ENCODE results near the gene PLIN3.
"Not testable (repeated sequence)": the region's sequence is repeated elsewhere in the genome, so short reads cannot be mapped to it uniquely, and the experiment has no call there.

PLIN3 gene

DNA sequence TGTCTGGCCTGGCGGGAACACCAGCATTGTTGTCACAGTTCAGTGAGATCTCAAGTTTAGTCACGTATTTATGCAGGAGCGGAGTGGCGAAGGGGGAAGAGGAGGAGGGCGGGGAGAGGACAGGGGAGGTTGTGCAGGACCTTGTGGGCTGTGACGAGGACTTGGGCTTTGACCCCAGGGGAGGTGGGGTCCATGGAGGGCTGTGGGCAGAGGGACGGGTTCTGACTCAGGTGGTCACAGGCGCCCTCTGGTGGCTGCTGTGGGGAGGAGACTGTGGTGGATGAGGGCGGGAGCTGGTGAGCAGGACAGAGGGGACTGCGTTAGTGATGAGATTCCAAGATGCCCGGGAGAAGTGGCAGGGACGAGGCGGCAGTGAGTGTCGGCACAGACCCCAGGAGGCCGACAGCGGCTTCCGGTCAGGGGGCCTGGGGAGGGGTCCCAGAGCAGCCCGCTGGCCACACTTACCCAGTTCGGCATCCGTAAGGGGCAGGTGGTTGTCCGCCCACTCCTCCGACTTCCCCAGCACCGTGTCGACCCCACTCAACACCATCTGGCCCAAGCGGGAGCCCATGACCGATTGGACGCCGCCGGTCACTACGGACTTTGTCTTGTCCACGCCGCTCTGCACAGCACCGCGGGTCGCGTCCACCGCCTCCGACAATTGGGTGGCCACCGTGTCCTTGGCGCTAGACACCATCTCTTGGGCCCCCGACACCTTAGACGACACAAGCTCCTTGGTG, 15.7 kb downstream of the PLIN3 start:
- TF ChIP-seq NFRKB (IDR thresholded peaks at IDR 0.05) = no peak
- TF ChIP-seq HDGF (IDR thresholded peaks at IDR 0.05; ENCODE audit: borderline replicate concordance) = no peak
- TF ChIP-seq ARNT (IDR thresholded peaks at IDR 0.05) = no peak
- ChIA-PET CTCF (interaction anchor here (0.6 to 2.6 kb wide), 9 partner anchors 10 to 123 kb away, joined by 3 to 34 read pairs (median 3); partner anchors contain the start of gene PLIN3), POLR2A (interaction anchor here (1.0 kb wide), 1 partner anchor 42 kb away, joined by 3 read pairs; no protein-coding TSS in a partner anchor)
- peak; percentile 78 for DNase-seq (ENCODE audit: extremely low spot score)

DNA sequence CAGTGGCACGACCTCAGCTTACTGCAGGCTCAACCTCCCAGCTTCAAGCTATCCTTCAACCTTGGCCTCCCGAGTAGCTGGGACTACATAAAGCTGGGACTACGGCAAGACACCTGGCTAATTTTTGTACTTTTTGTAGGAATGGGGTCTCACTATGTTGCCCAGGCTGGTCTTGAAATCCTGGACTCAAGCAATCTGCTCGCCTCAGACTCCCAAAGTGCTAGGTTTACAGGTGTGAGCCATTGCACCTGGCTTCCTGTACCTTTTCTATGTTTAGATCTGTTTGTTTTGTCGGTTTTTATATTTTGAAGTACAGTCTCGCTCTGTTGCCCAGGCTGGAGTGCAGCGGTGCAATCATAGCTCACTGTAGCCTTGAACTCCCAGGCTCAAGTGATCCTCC, 18.4 kb downstream of the PLIN3 start:
- DNase-seq (ENCODE audit: extremely low spot score) = no peak
- ChIA-PET CTCF (no interaction called here), POLR2A (no interaction called here)
- no peak for TF ChIP-seq FOXM1 (IDR thresholded peaks at IDR 0.05; ENCODE audit: borderline replicate concordance)
- TF ChIP-seq ZNF384 (IDR thresholded peaks at IDR 0.05) = no peak
- no peak for TF ChIP-seq NFRKB (IDR thresholded peaks at IDR 0.05)
- TF ChIP-seq L3MBTL2 (conservative IDR thresholded peaks at IDR 0.05) = no peak
- TF ChIP-seq LEF1 (IDR thresholded peaks at IDR 0.05; ENCODE audit: borderline replicate concordance) = no peak
- no peak for TF ChIP-seq HDGF (IDR thresholded peaks at IDR 0.05; ENCODE audit: borderline replicate concordance)
- TF ChIP-seq FOXA1 (IDR thresholded peaks at IDR 0.05) = no peak
- TF ChIP-seq SUZ12 (IDR thresholded peaks at IDR 0.05) = no peak
- TF ChIP-seq SP1 (IDR thresholded peaks at IDR 0.05) = no peak
- no peak for TF ChIP-seq ELF4 (IDR thresholded peaks at IDR 0.05)
- TF ChIP-seq, protein P1, sequence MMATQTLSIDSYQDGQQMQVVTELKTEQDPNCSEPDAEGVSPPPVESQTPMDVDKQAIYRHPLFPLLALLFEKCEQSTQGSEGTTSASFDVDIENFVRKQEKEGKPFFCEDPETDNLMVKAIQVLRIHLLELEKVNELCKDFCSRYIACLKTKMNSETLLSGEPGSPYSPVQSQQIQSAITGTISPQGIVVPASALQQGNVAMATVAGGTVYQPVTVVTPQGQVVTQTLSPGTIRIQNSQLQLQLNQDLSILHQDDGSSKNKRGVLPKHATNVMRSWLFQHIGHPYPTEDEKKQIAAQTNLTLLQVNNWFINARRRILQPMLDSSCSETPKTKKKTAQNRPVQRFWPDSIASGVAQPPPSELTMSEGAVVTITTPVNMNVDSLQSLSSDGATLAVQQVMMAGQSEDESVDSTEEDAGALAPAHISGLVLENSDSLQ (IDR thresholded peaks at IDR 0.05) = no peak
- no peak for TF ChIP-seq CTBP1 (IDR thresholded peaks at IDR 0.05; ENCODE audit: borderline replicate concordance)
- TF ChIP-seq TARDBP (IDR thresholded peaks at IDR 0.05) = no peak

DNA sequence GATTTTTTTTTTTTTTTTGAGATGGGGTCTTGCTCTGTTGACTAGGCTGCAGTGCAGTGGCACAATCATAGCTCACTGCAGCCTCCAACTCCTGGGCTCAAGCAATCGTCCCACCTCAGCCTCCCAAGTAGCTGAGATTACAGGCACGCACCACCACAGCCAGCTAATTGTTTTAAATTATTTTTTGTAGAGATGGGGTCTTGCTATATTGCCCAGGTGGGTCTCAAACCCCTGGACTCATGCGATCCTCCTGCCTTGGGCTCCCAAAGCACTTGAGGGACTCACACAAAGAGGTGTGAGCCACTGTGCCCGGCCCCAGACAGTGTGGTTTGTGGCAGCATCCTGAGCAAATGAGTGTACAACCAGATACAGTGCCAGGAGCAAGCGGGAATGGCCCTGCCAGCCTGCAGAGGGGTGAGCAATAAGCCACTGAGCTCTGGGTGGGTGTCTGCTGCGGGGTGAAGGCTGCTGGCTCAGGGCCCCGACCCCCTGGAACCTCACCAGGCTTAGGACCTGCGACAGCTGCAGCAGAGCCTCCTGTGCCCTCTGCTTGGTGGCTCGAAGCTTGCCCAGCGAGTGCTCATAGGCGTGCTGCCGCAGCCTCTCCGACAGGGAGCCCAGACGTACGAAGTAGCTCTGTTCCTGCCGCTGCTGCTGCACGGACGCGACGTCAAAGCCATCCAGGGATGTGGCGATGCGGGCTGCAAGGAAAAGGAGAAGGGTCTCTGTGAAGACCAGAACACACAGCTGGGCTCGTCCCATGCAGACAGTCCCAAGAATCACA, 20.1 kb downstream of the PLIN3 start:
- DNase-seq (ENCODE audit: extremely low spot score) = no peak
- TF ChIP-seq ARNT (IDR thresholded peaks at IDR 0.05) = no peak
- TF ChIP-seq, protein P1 (IDR thresholded peaks at IDR 0.05) = no peak
- TF ChIP-seq SP1 (IDR thresholded peaks at IDR 0.05) = no peak
- no peak for TF ChIP-seq FOXM1 (IDR thresholded peaks at IDR 0.05; ENCODE audit: borderline replicate concordance)
- TF ChIP-seq LEF1 (IDR thresholded peaks at IDR 0.05; ENCODE audit: borderline replicate concordance) = no peak
- TF ChIP-seq NFRKB (IDR thresholded peaks at IDR 0.05) = no peak
- TF ChIP-seq SUZ12 (IDR thresholded peaks at IDR 0.05) = no peak
- no peak for TF ChIP-seq CTBP1 (IDR thresholded peaks at IDR 0.05; ENCODE audit: borderline replicate concordance)
- POLR2A ChIA-PET = interaction anchor here (0.8 kb wide), 1 partner anchor 30 kb away, joined by 3 read pairs; no protein-coding TSS in a partner anchor
- CTCF ChIA-PET = no interaction called here

DNA sequence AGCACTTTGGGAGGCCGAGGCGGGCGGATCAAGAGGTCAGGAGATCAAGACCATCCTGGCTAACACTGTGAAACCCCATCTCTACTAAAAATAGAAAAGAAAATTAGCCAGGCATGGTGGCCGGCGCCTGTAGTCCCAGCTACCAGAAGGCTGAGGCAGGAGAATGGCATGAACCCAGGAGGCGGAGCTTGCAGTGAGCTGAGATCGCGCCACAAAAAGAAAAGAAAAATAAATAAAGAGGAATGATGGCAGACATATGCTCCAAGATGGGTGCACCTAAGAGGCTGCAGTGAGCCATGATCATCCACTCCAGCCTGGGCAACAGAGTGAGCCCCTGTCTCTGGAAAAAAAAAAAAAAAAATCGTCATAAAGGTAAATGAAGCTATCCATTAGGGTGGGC, 21.5 kb downstream of the PLIN3 start:
- ChIA-PET CTCF (interaction anchor here (0.7 to 2.8 kb wide), 2 partner anchors 20 to 36 kb away, joined by 4 to 12 read pairs; no protein-coding TSS in a partner anchor), POLR2A (interaction anchor here (1.0 kb wide), 1 partner anchor 33 kb away, joined by 3 read pairs; no protein-coding TSS in a partner anchor)
- not testable (repeated sequence) for DNase-seq (ENCODE audit: extremely low spot score)

DNA sequence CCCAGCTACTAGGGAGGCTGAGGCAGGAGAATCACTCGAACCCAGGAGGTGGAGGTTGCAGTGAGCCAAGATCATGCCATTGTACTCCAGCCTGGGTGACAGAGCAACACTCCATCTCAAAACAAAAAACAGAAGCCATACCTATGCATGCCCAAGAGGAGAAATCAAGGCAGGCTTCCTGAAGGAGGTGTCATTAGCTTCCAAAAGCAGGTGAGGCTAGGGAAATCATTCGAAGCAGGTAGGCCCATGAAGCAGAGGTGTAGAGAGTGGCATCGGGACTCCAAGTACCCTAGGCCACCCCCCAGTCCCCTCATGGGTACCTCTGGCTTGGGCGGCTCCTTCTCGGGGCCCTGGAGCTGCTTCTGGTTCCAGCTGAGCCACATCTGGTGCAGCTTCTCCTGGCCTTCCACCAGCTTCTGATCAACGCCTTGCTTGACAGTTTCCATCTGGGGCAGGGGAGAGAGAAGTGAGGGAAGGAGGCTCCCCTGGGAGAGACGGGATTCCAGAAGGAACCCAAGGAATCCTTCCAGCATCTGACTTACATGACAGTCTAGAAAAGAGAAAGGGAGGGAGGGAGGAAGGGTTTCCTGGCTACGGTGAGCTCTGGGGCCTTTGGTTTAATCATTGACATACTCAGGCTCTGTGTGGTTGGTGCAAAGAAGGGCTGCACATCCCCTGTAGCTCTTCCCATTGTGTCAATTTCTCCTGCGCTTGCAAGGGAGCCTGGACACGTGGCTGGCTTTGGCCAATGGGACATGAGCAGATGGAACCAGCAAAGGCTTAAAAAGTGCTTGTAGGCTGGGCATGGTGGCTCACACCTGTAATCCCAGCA, 22.9 kb downstream of the PLIN3 start:
- no peak for DNase-seq (ENCODE audit: extremely low spot score)
- CTCF ChIA-PET = interaction anchor here (2.8 kb wide), 1 partner anchor 35 kb away, joined by 12 read pairs; no protein-coding TSS in a partner anchor
- no peak for TF ChIP-seq SUZ12 (IDR thresholded peaks at IDR 0.05)
- TF ChIP-seq ARNT (IDR thresholded peaks at IDR 0.05) = no peak
- POLR2A ChIA-PET = no interaction called here

DNA sequence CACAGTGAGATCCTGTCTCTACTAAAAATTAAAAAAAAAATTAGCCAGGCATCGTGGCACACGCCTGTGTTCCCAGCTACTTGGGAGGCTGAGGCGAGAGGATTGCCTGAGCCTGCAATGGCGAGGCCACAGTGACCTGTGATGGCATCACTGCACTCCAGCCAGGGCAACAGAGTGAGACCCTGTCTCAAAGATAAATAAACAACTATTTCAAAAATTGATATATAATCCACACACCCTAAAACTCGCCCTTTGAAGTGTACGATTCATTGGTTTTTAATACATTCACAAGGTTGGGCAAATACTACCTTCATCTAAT, 23.9 kb downstream of the PLIN3 start:
- DNase-seq (ENCODE audit: extremely low spot score) = no peak
- CTCF ChIA-PET = interaction anchor here (0.9 kb wide), 1 partner anchor 33 kb away, joined by 4 read pairs; no protein-coding TSS in a partner anchor

More for the DNA sequence above, 23.9 kb downstream of the PLIN3 start:
- POLR2A ChIA-PET = no interaction called here
- TF ChIP-seq LEF1 (IDR thresholded peaks at IDR 0.05; ENCODE audit: borderline replicate concordance) = no peak
- TF ChIP-seq SUZ12 (IDR thresholded peaks at IDR 0.05) = no peak
- no peak for TF ChIP-seq L3MBTL2 (conservative IDR thresholded peaks at IDR 0.05)
- no peak for TF ChIP-seq NFRKB (IDR thresholded peaks at IDR 0.05)
- TF ChIP-seq TARDBP (IDR thresholded peaks at IDR 0.05) = no peak
- TF ChIP-seq, protein P1 (IDR thresholded peaks at IDR 0.05) = no peak
- TF ChIP-seq BHLHE40 (IDR thresholded peaks at IDR 0.05; ENCODE audit: borderline replicate concordance) = no peak

All from HEK293T (cell line).